GM20431 (cell line): ENCODE measurements around the gene NDUFAF3.
"Not testable (repeated sequence)": the region's sequence is repeated elsewhere in the genome, so short reads cannot be mapped to it uniquely, and the experiment has no call there.

Experiments
- in situ Hi-C: fragments of 300-500 bp; cut with MseI, MboI; formaldehyde crosslinking; loops from one replicate; pipeline ENCODE4 v1.15.0; 2020; ENCODE audit warnings: low sequenced_read_pairs; ENCODE audit not compliant: unreplicated experiment

NDUFAF3 gene

DNA sequence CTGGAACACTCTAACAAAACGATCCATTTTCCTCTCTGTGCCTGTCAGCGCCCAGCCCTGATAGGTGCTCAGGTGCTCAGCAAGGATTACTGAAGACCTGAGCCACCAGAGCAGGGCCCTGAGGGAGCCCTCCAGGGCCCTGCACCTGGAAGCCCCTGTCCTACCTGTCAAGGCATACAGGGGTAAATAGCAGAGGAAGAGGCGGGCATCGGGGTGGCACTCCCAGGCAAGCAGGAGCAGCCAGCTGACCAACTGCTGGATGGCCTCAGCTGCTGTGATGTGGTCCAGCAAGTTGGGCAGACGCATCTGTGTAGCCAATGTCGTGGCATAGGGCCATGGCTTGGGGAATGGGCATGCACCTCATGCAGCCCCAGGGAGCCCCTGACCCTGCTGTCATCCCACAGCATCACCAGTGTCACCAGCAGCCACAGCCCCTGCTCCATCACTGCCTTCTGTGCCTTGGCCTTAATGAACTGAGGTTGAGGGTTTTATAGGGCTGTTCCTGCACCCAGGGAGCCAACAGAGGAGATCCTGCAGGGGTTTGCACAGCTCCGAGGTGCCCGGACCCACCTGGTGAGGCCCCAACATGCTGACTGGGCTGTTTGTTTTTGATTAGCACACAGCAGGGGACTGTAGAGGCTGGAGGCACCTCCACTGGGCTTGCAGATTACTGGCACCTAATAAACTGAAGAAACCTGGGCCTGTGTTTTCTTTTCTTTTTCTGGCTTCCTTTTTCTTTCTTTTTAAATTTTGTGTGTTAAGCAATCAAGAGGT lies 22.6 kb upstream of the NDUFAF3 start:
- in situ Hi-C loops: no loop called here

DNA sequence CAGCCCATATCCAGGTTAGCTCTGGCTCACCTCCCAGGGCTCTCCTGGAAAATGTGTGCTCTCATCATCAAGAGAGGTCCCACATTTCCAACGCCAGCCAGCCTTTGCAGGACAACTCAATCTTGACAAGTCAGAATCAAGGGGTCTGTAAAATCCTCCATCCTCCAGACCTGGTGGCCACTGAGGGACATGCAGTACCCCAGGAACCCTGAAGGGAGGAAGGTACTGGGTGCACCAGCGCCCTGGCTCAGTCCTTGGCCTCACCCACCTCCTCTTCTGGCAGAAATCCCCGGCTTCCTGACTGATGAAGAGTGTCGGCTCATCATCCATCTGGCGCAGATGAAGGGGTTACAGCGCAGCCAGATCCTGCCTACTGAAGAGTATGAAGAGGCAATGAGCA lies 20.8 kb upstream of the NDUFAF3 start:
- in situ Hi-C loops: no loop called here

DNA sequence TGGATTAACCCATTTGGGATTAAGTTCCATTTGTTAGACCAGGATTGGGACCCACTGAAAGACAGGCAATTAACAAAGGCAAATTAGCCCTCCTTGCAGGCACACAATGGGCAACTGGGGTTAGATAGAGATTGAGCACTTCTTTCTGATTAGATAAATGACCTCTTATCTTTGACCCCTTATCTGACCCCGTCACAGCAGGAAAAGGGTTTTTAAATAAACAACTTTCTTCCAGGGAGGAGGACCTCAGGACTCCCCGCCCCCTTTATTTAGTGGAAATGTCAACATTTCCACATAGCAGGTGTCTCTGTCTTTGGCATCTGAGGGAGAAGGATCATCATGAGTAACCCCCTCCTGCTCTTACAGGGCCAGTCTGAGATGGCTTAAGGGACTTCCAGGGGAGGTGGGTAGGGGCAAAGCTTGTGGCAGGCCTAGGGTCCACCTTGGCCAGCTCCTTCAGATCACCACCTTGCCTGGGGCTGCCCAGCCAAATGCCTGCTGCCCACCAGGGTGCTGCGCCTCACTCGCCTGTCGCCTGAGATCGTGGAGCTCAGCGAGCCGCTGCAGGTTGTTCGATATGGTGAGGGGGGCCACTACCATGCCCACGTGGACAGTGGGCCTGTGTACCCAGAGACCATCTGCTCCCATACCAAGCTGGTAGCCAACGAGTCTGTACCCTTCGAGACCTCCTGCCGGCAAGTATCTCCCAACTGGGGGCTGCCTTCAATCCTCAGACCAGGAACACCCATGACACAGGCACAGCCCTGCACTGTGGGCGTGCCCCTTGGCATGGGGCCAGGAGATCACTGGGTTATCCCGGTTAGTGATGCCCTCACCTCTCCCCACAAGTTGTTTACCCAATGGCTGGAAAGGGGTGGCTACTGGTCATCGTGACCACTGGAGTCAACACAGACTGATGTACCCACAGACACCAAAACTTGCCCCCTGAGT lies 17.3 kb upstream of the NDUFAF3 start:
- in situ Hi-C loops: no loop called here

DNA sequence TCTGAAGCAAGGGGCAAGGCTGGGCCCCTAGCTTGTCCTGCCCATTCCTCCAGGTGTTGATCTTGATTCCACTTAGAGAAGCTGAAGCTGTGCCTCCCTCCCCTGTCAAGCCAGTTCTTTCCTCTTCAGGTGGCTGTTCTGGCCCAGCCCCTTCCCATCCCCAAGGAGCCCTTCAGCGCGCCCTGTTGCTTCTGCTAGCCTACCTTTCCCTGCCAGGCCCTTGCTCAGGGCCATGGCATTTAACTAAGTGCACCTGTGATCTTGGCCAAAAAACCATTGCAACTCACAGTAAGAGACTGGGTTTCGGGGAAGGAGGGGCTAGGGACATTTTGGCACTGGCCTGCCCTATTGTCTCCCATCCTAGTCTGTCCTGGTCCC lies 16.6 kb upstream of the NDUFAF3 start:
- in situ Hi-C loops: no loop called here

DNA sequence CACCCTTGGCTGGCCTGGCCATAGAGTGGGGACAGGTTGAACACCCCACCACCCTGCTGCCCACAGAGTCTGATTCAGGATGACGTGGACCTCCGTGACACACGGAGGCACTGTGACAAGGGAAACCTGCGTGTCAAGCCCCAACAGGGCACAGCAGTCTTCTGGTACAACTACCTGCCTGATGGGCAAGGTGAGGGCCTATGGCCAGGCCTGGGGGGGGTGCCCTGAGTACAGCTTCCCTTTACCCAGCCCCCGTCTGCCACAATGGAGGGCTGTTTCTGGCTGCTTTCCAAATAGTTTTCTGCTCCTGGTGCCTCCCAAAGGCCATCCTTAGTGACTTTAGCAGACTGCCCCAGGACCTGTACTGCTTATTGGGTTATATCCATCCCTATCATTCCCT lies 15.9 kb upstream of the NDUFAF3 start:
- in situ Hi-C loops: no loop called here

DNA sequence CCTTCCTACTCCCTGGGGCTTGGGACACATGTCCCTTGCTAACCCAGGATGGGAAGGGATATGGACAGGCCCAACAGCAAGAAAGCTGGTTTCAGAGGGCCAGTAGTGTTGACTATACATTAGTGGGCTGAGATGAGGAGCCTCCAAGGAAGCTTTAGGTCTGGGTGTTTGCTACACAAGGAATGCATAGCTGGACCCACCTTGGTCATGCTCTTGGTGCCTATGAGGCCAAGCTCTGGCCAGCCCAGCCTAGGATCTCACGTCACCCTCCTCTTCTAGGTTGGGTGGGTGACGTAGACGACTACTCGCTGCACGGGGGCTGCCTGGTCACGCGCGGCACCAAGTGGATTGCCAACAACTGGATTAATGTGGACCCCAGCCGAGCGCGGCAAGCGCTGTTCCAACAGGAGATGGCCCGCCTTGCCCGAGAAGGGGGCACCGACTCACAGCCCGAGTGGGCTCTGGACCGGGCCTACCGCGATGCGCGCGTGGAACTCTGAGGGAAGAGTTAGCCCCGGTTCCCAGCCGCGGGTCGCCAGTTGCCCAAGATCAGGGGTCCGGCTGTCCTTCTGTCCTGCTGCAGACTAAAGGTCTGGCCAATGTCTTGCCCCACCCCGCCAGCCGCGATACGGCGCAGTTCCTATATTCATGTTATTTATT lies 15.4 kb upstream of the NDUFAF3 start:
- in situ Hi-C loops: no loop called here

DNA sequence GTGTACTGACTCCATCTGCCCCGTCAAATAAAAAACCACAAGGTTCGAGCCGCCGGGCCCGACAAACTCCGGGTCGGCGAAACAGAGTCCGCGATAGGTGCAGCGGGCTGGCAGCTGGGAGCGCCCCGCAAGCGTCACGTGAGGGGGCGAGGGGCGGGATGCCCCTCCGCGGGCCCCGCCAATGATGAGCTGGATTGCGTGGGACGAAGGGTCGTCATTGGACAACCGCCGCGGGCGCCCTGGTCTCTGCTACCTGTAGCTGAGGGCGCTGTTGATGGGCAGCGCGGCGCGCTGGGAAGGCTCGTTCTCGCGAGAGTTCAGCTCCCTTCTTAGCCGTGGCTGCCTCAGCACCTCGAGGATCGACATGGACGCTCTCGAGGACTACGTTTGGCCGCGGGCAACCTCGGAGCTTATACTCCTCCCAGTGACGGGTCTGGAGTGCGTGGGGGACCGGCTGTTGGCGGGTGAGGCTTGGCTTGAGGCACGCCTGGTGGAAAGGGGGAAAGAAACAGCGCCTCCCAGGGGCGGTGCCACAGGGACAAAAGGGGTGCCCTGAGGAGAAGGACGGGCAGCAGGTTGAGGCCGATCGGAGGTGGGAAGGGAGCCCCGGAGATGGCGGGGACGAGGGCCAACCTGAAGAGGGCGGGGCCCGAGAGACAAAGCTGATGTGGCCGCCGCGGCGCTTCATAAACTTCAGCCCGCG lies 14.7 kb upstream of the NDUFAF3 start, which contains the start of gene WDR6:
Gene WDR6, plus strand, starts transcription at position 324 of the 703 bp plus-strand sequence. Its CDS starts 41 bp downstream, at position 365.
- in situ Hi-C loops: no loop called here

DNA sequence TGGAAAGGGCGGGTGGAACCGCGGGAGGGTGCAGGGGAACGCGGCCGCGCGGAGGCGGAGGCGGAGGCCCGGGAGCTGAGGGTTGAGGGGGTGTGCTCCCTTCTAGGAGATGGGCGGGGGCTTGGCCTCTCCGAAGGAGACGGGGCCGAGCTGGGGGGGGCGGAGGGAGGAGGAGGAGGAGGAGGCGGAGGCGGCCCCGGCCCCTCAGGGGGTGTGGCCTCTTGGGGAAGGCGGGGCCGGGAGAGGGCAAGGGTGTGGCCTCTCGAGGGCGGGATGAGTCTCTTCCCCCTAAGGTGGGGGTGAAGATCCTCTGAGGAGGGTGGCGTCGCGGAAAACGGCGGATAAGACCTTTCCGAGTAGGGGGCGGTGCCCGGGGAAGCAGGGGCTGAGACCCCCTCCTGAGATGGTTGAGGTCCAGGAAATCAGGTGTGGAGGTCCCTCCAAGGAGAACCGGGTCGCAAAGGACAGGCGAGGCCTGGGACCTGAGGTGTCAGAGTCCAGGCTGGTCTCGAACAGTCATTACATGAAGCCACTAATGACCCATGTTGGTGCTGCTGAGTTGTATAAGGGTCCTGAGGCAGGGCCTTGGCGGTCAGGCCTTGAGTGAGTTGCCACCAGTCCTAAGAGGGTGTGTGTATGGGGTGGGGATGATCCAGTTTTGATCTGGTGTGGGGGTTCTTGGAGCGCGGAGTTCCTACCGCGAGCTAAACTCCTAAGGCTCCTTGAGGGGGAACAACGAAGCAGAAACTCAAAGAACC lies 14.0 kb upstream of the NDUFAF3 start:
- in situ Hi-C loops: no loop called here

DNA sequence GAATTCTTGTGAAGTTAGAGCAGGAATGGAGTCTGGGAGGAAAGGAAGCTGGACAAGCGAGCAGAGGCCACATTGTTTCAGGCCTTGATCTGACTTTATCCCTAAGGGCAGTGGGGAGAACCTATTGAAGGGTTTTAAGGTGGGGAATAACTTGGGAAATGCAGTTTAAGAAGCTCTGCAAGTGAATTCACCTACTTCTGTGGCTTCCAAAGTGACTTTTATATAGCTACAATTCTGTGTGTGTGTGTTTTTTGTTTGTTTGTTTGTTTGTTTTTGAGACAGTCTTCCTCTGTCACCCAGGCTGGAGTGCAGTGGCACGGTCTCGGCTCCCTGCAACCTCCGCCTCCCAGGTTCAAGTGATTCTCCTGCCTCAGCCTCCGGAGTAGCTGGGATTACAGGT lies 13.3 kb upstream of the NDUFAF3 start:
- in situ Hi-C loops: not testable (repeated sequence)

DNA sequence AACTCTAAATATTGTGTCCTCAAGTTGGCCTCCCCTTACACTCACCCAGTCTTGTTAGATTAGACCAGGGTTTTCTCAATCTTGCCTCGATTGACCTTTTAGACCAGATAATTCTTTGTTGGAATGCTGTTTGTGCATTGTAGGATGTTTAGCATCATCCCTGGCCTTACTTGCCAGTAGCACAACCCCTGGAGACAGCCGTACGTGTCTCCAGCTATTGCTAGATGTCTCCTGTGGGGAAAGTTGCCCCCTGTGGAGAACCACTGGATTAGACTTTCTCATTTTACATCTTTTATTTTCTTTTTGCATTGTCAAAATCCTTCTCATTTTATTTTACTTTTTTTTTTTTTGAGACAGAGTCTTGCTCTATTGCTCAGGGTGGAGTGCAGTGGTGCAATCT lies 12.5 kb upstream of the NDUFAF3 start:
- in situ Hi-C loops: no loop called here

DNA sequence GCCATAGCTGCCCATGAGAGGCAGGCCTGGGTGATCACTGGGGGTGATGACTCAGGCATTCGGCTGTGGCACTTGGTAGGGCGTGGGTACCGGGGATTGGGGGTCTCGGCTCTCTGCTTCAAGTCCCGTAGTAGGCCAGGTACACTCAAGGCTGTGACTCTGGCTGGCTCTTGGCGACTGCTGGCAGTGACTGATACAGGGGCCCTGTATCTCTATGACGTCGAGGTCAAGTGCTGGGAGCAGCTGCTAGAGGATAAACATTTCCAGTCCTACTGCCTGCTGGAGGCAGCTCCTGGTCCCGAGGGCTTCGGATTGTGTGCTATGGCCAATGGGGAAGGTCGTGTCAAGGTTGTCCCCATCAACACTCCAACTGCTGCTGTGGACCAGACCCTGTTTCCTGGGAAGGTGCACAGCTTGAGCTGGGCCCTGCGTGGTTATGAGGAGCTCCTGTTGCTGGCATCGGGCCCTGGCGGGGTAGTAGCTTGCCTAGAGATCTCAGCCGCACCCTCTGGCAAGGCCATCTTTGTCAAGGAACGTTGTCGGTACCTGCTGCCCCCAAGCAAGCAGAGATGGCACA lies 9.4 kb upstream of the NDUFAF3 start:
- in situ Hi-C loops: no loop called here

DNA sequence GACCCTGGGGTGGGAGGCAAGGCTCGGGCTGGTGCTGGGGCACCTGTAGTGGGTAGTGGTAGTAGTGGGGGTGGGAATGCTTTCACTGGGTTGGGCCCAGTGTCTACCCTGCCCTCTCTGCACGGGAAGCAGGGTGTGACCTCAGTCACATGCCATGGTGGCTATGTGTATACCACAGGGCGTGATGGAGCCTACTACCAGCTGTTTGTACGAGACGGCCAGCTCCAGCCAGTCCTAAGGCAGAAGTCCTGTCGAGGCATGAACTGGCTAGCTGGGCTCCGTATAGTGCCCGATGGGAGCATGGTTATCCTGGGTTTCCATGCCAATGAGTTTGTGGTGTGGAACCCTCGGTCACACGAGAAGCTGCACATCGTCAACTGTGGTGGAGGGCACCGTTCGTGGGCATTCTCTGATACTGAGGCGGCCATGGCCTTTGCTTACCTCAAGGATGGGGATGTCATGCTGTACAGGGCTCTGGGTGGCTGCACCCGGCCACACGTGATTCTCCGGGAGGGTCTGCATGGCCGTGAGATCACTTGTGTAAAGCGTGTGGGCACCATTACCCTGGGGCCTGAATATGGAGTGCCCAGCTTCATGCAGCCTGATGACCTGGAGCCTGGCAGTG lies 8.7 kb upstream of the NDUFAF3 start:
- in situ Hi-C loops: no loop called here

DNA sequence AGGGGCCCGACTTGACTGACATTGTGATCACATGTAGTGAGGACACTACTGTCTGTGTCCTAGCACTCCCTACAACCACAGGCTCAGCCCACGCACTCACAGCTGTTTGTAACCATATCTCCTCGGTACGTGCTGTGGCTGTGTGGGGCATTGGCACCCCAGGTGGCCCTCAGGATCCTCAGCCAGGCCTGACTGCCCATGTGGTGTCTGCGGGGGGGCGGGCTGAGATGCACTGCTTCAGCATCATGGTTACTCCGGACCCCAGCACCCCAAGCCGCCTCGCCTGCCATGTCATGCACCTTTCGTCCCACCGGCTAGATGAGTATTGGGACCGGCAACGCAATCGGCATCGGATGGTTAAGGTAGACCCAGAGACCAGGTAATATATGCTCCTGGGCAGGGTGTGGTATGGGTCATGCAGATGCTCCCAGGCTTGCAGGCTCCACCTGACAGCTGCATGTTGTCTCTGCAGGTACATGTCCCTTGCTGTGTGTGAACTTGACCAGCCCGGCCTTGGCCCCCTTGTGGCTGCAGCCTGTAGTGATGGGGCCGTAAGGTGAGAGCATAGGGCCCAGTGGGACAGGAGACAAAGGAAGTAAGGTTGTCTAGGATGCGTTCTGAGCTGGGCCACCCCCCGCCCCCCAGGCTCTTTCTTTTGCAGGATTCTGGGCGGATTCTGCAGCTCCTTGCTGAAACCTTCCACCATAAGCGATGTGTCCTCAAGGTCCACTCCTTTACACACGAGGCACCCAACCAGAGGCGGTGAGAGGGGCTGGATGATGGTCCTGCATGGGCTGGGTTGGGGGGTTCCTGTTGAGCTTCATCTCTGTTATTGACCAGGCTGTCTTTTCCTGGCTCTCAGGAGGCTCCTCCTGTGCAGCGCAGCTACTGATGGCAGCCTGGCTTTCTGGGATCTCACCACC lies 7.9 kb upstream of the NDUFAF3 start:
- in situ Hi-C loops: no loop called here

DNA sequence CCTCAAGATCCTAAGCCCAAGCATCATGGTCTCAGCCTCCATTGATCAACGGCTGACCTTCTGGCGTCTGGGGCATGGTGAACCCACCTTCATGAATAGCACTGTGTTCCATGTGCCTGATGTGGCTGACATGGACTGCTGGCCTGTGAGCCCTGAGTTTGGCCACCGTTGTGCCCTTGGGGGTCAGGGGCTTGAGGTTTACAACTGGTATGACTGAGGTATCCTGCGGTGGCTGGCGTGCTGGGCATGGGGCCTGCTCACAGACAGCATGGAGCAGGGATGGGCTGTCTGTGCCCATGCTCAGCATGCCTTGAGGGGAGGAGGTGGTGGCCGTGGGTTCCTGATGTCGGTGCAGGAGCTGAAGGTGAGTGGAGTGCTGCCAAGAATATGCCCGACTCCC lies 6.8 kb upstream of the NDUFAF3 start:
- in situ Hi-C loops: no loop called here

DNA sequence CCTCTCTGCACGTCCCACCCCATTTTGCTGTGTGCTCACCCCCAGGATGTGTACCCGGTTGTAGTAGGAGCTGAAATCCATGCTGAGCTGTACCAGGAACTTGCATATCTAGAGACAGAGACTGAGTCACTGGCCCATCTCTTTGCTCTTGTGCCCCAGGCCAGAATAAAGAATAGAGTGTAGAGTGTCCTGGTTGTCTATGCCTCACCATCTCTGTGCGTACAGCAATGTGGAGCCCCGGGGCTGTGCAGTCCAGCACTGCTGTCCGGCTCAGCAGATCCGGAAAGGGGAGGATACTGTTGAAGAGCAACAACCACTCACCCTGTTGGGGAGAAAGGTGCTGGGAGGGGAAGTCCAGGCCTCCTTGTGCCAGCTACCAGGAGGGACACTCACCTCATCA lies 6.2 kb upstream of the NDUFAF3 start:
- in situ Hi-C loops: no loop called here

DNA sequence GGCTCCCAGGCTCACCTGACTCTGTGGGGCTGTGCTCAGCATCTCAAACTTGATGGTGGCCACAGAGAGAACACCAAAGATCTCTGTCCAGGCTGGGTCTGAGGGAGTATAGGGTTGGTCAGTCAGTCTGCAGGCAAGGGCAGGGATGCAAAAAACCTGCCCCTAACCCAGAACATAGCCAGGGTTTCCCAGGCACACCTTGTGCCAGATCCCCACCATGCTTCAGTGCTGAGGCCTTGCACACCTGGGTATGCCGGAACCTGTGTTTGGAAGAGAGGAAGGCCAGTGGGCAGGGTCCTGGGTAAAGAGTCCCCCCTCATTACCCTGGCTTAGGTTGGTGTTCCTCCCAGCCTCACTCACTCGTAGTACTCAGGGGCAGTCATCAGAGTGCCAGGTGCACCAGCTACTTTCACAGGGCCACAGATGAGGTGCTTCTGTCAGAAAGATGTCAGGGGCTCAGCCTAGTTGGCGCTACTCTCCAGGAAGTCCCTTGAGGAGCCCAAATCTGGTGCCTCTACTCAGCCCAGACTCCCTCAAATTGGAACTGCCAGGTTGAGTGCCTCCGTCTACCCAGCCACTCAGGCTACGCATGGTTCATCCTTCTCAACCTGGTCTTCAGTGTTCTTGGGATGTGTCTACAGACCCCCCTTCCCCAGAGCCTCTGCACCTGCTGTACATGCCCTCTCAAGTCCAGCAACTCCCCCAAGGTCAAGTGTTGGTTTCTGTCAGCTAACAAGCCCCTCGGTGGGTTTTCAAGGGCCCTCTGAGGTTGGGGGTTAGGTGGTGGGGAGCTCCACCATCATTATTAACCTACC lies 5.3 kb upstream of the NDUFAF3 start:
- in situ Hi-C loops: no loop called here
